ENCODE measurements around the gene MYO5A. TPM values are rescaled to one million over a fixed set of nuclear protein-coding genes. Genes with fewer than 3 reads are reported as not detected.

MYO5A gene
- total RNA-seq, 1 donor from 2014 or later = 31.2 TPM

DNA sequence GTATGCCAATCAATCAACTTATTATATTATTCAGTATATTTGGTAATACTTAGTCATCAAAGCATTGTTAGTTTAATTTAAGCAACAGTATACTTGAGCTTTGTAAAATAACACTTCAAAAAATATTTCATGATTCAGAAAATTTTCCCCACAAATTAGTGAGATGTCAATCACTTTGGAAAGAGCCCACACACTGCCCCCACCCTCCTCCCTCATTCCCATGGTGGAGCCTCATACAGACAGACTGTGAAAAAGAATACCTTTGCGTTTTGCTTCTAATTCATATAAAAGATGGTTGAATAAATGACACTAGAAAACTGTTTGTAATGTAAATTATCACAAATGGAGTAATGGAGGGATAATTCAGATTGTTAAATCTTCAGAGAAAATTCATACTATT, 189.8 kb downstream of the MYO5A start:
- Histone ChIP-seq H3K9me3 (no peaks in the 10 kb centered on the region), H3K4me3 (no peak overlapping the region), H3K36me3 (peaks cover 0 to 12% of the 10 kb centered on the region in 2 donors), H3K27me3 (no peaks in the 10 kb centered on the region), H3K27ac (no peak overlapping the region), H3K4me1 (no peaks in the 10 kb centered on the region)
- no peak for TF ChIP-seq CTCF (IDR thresholded peaks at IDR 0.05)
- TF ChIP-seq POLR2AphosphoS5 (IDR thresholded peaks at IDR 0.05; ENCODE audit: insufficient read depth in 1 of 2, low read depth in 1 of 2) = no peak
- TF ChIP-seq POLR2A (IDR thresholded peaks at IDR 0.05) = no peak
- intact Hi-C loops (cut with DNase I) = no loop called here
- no peak for DNase-seq (ENCODE audit: extremely low spot score in 2 of 2)

DNA sequence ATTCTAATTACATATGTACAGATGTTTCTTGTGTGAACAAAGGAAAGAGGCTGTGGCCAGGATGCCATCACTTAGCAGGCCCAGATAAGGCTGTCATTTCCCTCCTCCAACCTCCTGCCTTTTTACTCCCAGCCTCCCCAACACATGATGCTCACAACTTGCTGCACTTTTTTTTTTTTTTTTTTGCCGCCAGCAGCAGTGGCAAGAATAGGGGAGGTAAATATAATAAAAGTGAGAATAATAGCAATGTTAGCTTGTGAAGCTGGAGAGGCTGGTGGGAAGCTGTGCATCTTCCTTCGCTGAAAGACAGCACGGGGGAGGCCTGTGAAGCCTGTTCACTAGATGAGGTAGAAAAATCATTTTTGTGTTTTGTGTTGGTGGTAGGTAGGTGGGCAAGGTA, 190.6 kb downstream of the MYO5A start:
- TF ChIP-seq POLR2AphosphoS5 (IDR thresholded peaks at IDR 0.05; ENCODE audit: insufficient read depth in 1 of 2, low read depth in 1 of 2) (no peak), CTCF (IDR thresholded peaks at IDR 0.05) (no peak)
- H3K27ac ChIP-seq = no peak overlapping the region

GRCh38 chr15:52337198-52337853, 191.4 kb downstream of the MYO5A start:
- no peak for DNase-seq (ENCODE audit: extremely low spot score in 2 of 2)
- no peaks in the 10 kb centered on the region for H3K4me1 ChIP-seq
- H3K36me3 ChIP-seq = peaks cover 0 to 12% of the 10 kb centered on the region in 2 donors
- no peak for TF ChIP-seq POLR2AphosphoS5 (IDR thresholded peaks at IDR 0.05; ENCODE audit: insufficient read depth in 1 of 2, low read depth in 1 of 2)
- TF ChIP-seq CTCF (IDR thresholded peaks at IDR 0.05) = no peak
- no peak for TF ChIP-seq POLR2A (IDR thresholded peaks at IDR 0.05)
- no peaks in the 10 kb centered on the region for H3K9me3 ChIP-seq
- no peak overlapping the region for H3K27ac ChIP-seq
- intact Hi-C loops (cut with DNase I) = no loop called here
- H3K27me3 ChIP-seq = no peaks in the 10 kb centered on the region
- no peak overlapping the region for H3K4me3 ChIP-seq

More for the DNA sequence above, 190.6 kb downstream of the MYO5A start:
- no peaks in the 10 kb centered on the region for H3K9me3 ChIP-seq
- peaks cover 0 to 12% of the 10 kb centered on the region in 2 donors for H3K36me3 ChIP-seq
- H3K4me1 ChIP-seq = no peaks in the 10 kb centered on the region
- no peak for DNase-seq (ENCODE audit: extremely low spot score in 2 of 2)
- intact Hi-C loops (cut with DNase I) = no loop called here
- no peak overlapping the region for H3K4me3 ChIP-seq
- H3K27me3 ChIP-seq = no peaks in the 10 kb centered on the region

GRCh38 chr15:52336529-52336928, 192.2 kb downstream of the MYO5A start:
- no peaks in the 10 kb centered on the region for H3K27me3 ChIP-seq
- H3K9me3 ChIP-seq = no peaks in the 10 kb centered on the region
- intact Hi-C loops (cut with DNase I) = no loop called here
- TF ChIP-seq CTCF (IDR thresholded peaks at IDR 0.05) (no peak), POLR2AphosphoS5 (IDR thresholded peaks at IDR 0.05; ENCODE audit: insufficient read depth in 1 of 2, low read depth in 1 of 2) (no peak), POLR2A (IDR thresholded peaks at IDR 0.05) (no peak)
- H3K27ac ChIP-seq = no peak overlapping the region
- DNase-seq (ENCODE audit: extremely low spot score in 2 of 2) = no peak
- H3K4me3 ChIP-seq = no peak overlapping the region
- peaks cover 0 to 12% of the 10 kb centered on the region in 2 donors for H3K36me3 ChIP-seq
- H3K4me1 ChIP-seq = no peaks in the 10 kb centered on the region

DNA sequence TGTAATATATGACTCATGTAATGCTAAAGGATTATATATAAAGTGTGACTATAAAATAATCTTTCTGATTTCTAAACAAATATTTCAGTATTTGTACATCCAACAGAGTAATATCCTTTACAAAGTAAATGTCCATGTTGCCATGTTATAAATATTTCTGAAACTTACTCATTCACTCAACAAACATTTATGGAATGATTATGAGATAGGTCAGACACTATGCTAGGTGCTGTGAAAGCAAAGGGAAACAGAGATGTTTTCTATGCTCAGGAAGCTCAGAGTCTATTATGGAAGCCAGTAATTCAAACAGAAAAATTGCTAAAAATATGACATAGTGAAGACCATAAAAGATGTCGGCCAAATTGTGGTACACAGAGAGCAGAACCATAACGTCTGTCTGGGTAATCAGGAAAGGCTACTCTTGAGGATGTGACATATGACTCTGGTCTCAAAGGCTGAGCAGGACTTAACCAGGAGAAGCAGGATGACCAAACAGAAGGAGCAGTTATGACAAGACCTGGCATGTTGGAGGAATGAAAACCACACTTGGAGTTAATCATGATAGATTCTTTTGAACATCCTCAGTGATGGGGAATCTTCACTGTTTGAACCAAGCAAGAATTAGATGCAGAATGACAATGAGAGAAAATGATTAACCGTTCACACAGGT, 194.1 kb downstream of the MYO5A start:
- no peaks in the 10 kb centered on the region for H3K9me3 ChIP-seq
- peaks cover 0 to 13% of the 10 kb centered on the region in 2 donors for H3K36me3 ChIP-seq
- no peaks in the 10 kb centered on the region for H3K27me3 ChIP-seq
- H3K4me1 ChIP-seq = no peaks in the 10 kb centered on the region
- no peak for TF ChIP-seq CTCF (IDR thresholded peaks at IDR 0.05)
- no peak for TF ChIP-seq POLR2AphosphoS5 (IDR thresholded peaks at IDR 0.05; ENCODE audit: insufficient read depth in 1 of 2, low read depth in 1 of 2)
- no peak for TF ChIP-seq POLR2A (IDR thresholded peaks at IDR 0.05)
- no peak for DNase-seq (ENCODE audit: extremely low spot score in 2 of 2)
- intact Hi-C loops (cut with DNase I) = no loop called here
- H3K4me3 ChIP-seq = no peak overlapping the region
- H3K27ac ChIP-seq = no peak overlapping the region
